IMR-90 (cell line): ENCODE data around the gene CTNND2. TPM values are rescaled to one million over a fixed set of nuclear protein-coding genes. Genes with fewer than 3 reads are reported as not detected.

ENCODE experiments used
- ATAC-seq: fragments of 200-7000 bp; cut with Tn5 transposase; 2 replicates; pipeline ENCODE4 v1.9.1; 2020; ENCODE audit warnings: low read depth, mild to moderate bottlenecking, moderate library complexity
- BruUV-seq: library from RNA; stranded (reverse); fragments of 400-500 nt; replicated peaks from 2 replicates; lab custom pipeline; 2021; lab: Mats Ljungman, UMichigan
- CTCF ChIA-PET: fragments of 300-600 bp; formaldehyde crosslinking; extraction: SDS; loops from one replicate; lab custom pipeline; 2021; ENCODE audit warnings: antibody characterized with exemption; lab: Yijun Ruan, JAX
- POLR2A ChIA-PET: fragments of 300-600 bp; sonication (Branson Sonifier 250); formaldehyde crosslinking; loops from one replicate; lab custom pipeline; 2022; ENCODE audit warnings: antibody characterized with exemption; ENCODE audit not compliant: unreplicated experiment; lab: Charles Lee
- DNase-seq: peaks from one replicate; pipeline ENCODE4 v3.0.0; 2013
- H2AFZ ChIP-seq: replicated peaks from 2 replicates; pipeline ENCODE3; 2013; ENCODE audit warnings: low read length, mild to moderate bottlenecking; ENCODE audit not compliant: poor library complexity
- H2AK5ac ChIP-seq: 2 replicates; pipeline ENCODE4 v1.6.1; 2013; ENCODE audit warnings: low read depth, low read length, inconsistent platforms
- H2AK9ac ChIP-seq: replicated peaks from 2 replicates; pipeline ENCODE3; 2013; ENCODE audit warnings: mild to moderate bottlenecking, low read depth, low read length, moderate library complexity; ENCODE audit not compliant: poor library complexity
- H2BK120ac ChIP-seq: 2 replicates; pipeline ENCODE4 v1.6.1; 2013; ENCODE audit warnings: low read depth, low read length, inconsistent platforms
- H2BK15ac ChIP-seq: 3 replicates; pipeline ENCODE4 v1.6.1; 2013; ENCODE audit warnings: low read depth, low read length, inconsistent platforms
- H2BK20ac ChIP-seq: 2 replicates; pipeline ENCODE4 v1.6.1; 2013; ENCODE audit warnings: low read depth, mild to moderate bottlenecking, inconsistent platforms, low read length, moderate library complexity
- H2BK5ac ChIP-seq: 2 replicates; pipeline ENCODE4 v1.6.1; 2013; ENCODE audit warnings: mild to moderate bottlenecking, low read depth, low read length, inconsistent platforms; ENCODE audit not compliant: poor library complexity, severe bottlenecking
- H3K14ac ChIP-seq: replicated peaks from 2 replicates; pipeline ENCODE4 v1.6.1; 2013; ENCODE audit warnings: low read depth, low read length, inconsistent platforms
- H3K18ac ChIP-seq: 2 replicates; pipeline ENCODE4 v1.6.1; 2013; ENCODE audit warnings: low read depth, low read length, control low read depth
- H3K23ac ChIP-seq: 2 replicates; pipeline ENCODE4 v1.6.1; 2013; ENCODE audit warnings: low read depth, low read length, inconsistent platforms
- H3K27ac ChIP-seq: 2 replicates; pipeline ENCODE4 v1.5.1; 2013; ENCODE audit warnings: mild to moderate bottlenecking, control low read depth, low read length; ENCODE audit not compliant: insufficient read depth
- H3K27me3 ChIP-seq: 2 replicates; pipeline ENCODE4 v1.6.1; 2013; ENCODE audit warnings: low read length; ENCODE audit not compliant: control insufficient read depth, insufficient read depth
- H3K36me3 ChIP-seq: 2 replicates; pipeline ENCODE4 v1.6.1; 2013; ENCODE audit warnings: low read length, mixed read lengths; ENCODE audit not compliant: control insufficient read depth, insufficient read depth
- H3K4ac ChIP-seq: 2 replicates; pipeline ENCODE4 v1.6.1; 2013; ENCODE audit warnings: low read depth, low read length, inconsistent platforms
- H3K4me1 ChIP-seq: 2 replicates; pipeline ENCODE4 v1.6.1; 2013; ENCODE audit warnings: low read length, mixed read lengths; ENCODE audit not compliant: control insufficient read depth, insufficient read depth
- H3K4me2 ChIP-seq: 2 replicates; pipeline ENCODE4 v1.6.1; 2013; ENCODE audit warnings: low read depth, mild to moderate bottlenecking, control low read depth, low read length, moderate library complexity
- H3K4me3 ChIP-seq: 2 replicates; pipeline ENCODE4 v1.5.1; 2013; ENCODE audit warnings: low read depth, mild to moderate bottlenecking, control low read depth, low read length, moderate library complexity; ENCODE audit not compliant: insufficient read depth
- H3K56ac ChIP-seq: 2 replicates; pipeline ENCODE4 v1.6.1; 2013; ENCODE audit warnings: low read length, inconsistent platforms; ENCODE audit not compliant: insufficient read depth; ENCODE audit errors: extremely low read depth
- H3K79me1 ChIP-seq, 2 experiments: 2 replicates each; pipeline ENCODE4 v1.6.1; 2013; ENCODE audit warnings: low read length in 2 of 2, inconsistent platforms in 1 of 2, low read depth in 1 of 2
- H3K9ac ChIP-seq: 2 replicates; pipeline ENCODE4 v1.6.1; 2013; ENCODE audit warnings: low read depth, low read length, control low read depth
- H3K9me1 ChIP-seq: 2 replicates; pipeline ENCODE4 v1.6.1; 2013; ENCODE audit warnings: low read length, inconsistent platforms; ENCODE audit not compliant: insufficient read depth
- H3K9me3 ChIP-seq: 2 replicates; pipeline ENCODE4 v1.6.1; 2013; ENCODE audit warnings: low read length; ENCODE audit not compliant: control insufficient read depth, insufficient read depth
- H4K20me1 ChIP-seq: 2 replicates; pipeline ENCODE4 v1.6.1; 2013; ENCODE audit warnings: low read length, inconsistent platforms; ENCODE audit not compliant: insufficient read depth
- H4K5ac ChIP-seq: 2 replicates; pipeline ENCODE4 v1.6.1; 2013; ENCODE audit warnings: mild to moderate bottlenecking, low read depth, low read length, control low read depth
- H4K8ac ChIP-seq, 2 experiments: 2 replicates each; pipeline ENCODE4 v1.6.1; 2013; ENCODE audit warnings: low read depth in 2 of 2, low read length in 2 of 2, control low read depth in 1 of 2, inconsistent platforms in 1 of 2
- H4K91ac ChIP-seq: 2 replicates; pipeline ENCODE4 v1.6.1; 2013; ENCODE audit warnings: low read depth, low read length, inconsistent platforms; ENCODE audit not compliant: insufficient read depth
- CHD1 ChIP-seq: IDR thresholded peaks from 2 replicates; pipeline ENCODE4 v1.6.1; 2012; ENCODE audit warnings: low read depth, low read length, improper control_type of control experiment
- CTCF ChIP-seq: conservative IDR thresholded peaks from 2 replicates; pipeline ENCODE4 v1.5.1; 2012; ENCODE audit warnings: mild to moderate bottlenecking, low read depth, low read length, improper control_type of control experiment
- ELK1 ChIP-seq: fragments of 150-350 bp; IDR thresholded peaks from 2 replicates; pipeline ENCODE4 v1.6.1; 2016; ENCODE audit warnings: low read depth, mild to moderate bottlenecking, low read length, moderate library complexity, borderline replicate concordance
- MXI1 ChIP-seq: IDR thresholded peaks from 2 replicates; pipeline ENCODE4 v1.6.1; 2012; ENCODE audit warnings: low read depth, mild to moderate bottlenecking, low read length, moderate library complexity, borderline replicate concordance
- RAD21 ChIP-seq: IDR thresholded peaks from 2 replicates; pipeline ENCODE4 v1.6.1; 2012; ENCODE audit warnings: low read length, improper control_type of control experiment
- RCOR1 ChIP-seq: IDR thresholded peaks from 2 replicates; pipeline ENCODE4 v1.6.1; 2012; ENCODE audit warnings: mild to moderate bottlenecking, low read length, improper control_type of control experiment; ENCODE audit not compliant: insufficient replicate concordance
- RFX5 ChIP-seq: IDR thresholded peaks from 2 replicates; pipeline ENCODE4 v1.8.0; 2012; ENCODE audit warnings: low read depth, mild to moderate bottlenecking, low read length, moderate library complexity
- SMC3 ChIP-seq: fragments of 150-350 bp; IDR thresholded peaks from 2 replicates; pipeline ENCODE4 v1.6.1; 2016; ENCODE audit warnings: low read depth, mild to moderate bottlenecking, antibody characterized with exemption, low read length, moderate library complexity
- USF2 ChIP-seq: fragments of 150-350 bp; IDR thresholded peaks from 2 replicates; pipeline ENCODE4 v1.6.1; 2017; ENCODE audit warnings: mild to moderate bottlenecking, antibody characterized with exemption, low read length, low read depth
- WGBS, 2 experiments: methylation state at CpG; one replicate each; pipeline versions ENCODE4 v1.1.5 to v1.1.7; 2013; ENCODE audit warnings: missing lambda C conversion rate in 2 of 2; ENCODE audit not compliant: insufficient read length in 1 of 2; ENCODE audit errors: extremely low coverage in 2 of 2; 5-methylcytosine and 5-hydroxymethylcytosine counted together
- dilution Hi-C: fragments of 300-500 bp; cut with HindIII; formaldehyde crosslinking; loops from one replicate; pipeline ENCODE4 v1.14.3; 2018; ENCODE audit warnings: low sequenced_read_pairs; ENCODE audit not compliant: unreplicated experiment
- in situ Hi-C: fragments of 300-500 bp; cut with MboI; formaldehyde crosslinking; loops from 3 replicates; pipeline ENCODE4 v1.14.3; 2019; ENCODE audit warnings: low sequenced_read_pairs, inconsistent platforms, mixed read lengths
- intact Hi-C: fragments of 100-400 bp; cut with micrococcal nuclease; formaldehyde crosslinking; loops from 2 replicates; pipeline ENCODE4 v1.10.0; 2022
- polyA plus RNA-seq, 3 experiments: library from polyadenylated mRNA; depleted of rRNA; stranded (reverse); fragments of >200 nt; gene quantifications; 2 replicates each; pipeline ENCODE4 v1.2.3, GENCODE V29; 2012; ENCODE audit warnings: low replicate concordance in 1 of 3
- total RNA-seq: library from RNA; depleted of rRNA; stranded (reverse); fragments of >200 nt; gene quantifications from 2 replicates; pipeline ENCODE4 v1.2.3, GENCODE V29; 2012

CTNND2 gene
- total and polyA plus RNA-seq, 2 of the 4 experiments (the other 2 are of a cell fraction) = not detected

- BruUV-seq = no TSS peak
- intact Hi-C loops (no loop called here), dilution Hi-C loops (no loop called here), in situ Hi-C loops (no loop called here)
- Histone ChIP-seq H3K56ac (no peak overlapping the region), H3K18ac (no peak overlapping the region), H2AK5ac (no peak overlapping the region), H3K9me1 (no peaks in the 10 kb centered on the region), H3K23ac (no peak overlapping the region), H3K79me1 (no peaks in the 10 kb centered on the region), H3K4me2 (no peak overlapping the region), H4K5ac (no peak overlapping the region), H3K4me3 (no peak overlapping the region), H2BK5ac (no peak overlapping the region), H2AFZ (no peak overlapping the region), H3K9ac (no peak overlapping the region), H4K91ac (no peak overlapping the region), H3K9me3 (peaks cover 10% of the 10 kb centered on the region; the same call in 1 of the 2 replicates), H4K20me1 (no peaks in the 10 kb centered on the region), H3K14ac (no peak overlapping the region), H2AK9ac (no peak overlapping the region), H3K4me1 (no peaks in the 10 kb centered on the region), H4K8ac (no peak overlapping the region), H2BK15ac (no peak overlapping the region), H3K36me3 (no peaks in the 10 kb centered on the region), H2BK120ac (no peak overlapping the region), H3K27me3 (no peaks in the 10 kb centered on the region), H3K27ac (no peak overlapping the region), H2BK20ac (no peak overlapping the region), H3K4ac (no peak overlapping the region)
- ATAC-seq = no peak
- CTCF ChIA-PET = no interaction called here
- DNase-seq = no peak
- TF ChIP-seq ELK1 (no peak), CTCF (no peak), MXI1 (no peak), RFX5 (no peak), USF2 (no peak), CHD1 (no peak), SMC3 (no peak), RAD21 (no peak), RCOR1 (no peak)
- POLR2A ChIA-PET = no interaction called here
- no CpG with 5 or more reads among the region's 2 CpGs for WGBS, 2 experiments
Measured at GRCh38 chr5:11770310-11770709, 133.9 kb downstream of the CTNND2 start.
